ENCODE results near the gene SLC27A1.

DNA sequence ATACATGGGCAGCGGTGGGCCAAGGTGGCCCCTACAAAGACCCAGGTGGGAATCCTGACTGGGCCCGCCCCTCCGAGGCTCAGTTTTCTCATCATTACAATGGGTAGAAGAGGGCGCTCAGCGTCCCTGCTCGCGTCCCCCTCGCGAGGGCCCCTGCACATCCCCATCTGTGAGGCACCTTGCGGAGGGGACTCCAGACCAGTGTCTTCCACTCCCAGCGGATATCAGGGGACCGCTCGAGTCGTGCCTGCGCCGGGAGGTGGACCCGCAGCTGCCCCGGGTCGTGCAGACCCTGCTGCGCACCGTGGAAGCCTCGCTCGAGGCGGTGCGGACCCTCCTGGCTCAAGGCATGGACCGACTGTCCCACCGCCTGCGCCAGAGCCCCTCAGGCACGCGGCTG, 69.8 kb downstream of the SLC27A1 start:
- TF ChIP-seq POLR2A (IDR thresholded peaks at IDR 0.05) (no peak), EP300 (IDR thresholded peaks at IDR 0.05) (no peak)
- TF ChIP-seq, protein P1, sequence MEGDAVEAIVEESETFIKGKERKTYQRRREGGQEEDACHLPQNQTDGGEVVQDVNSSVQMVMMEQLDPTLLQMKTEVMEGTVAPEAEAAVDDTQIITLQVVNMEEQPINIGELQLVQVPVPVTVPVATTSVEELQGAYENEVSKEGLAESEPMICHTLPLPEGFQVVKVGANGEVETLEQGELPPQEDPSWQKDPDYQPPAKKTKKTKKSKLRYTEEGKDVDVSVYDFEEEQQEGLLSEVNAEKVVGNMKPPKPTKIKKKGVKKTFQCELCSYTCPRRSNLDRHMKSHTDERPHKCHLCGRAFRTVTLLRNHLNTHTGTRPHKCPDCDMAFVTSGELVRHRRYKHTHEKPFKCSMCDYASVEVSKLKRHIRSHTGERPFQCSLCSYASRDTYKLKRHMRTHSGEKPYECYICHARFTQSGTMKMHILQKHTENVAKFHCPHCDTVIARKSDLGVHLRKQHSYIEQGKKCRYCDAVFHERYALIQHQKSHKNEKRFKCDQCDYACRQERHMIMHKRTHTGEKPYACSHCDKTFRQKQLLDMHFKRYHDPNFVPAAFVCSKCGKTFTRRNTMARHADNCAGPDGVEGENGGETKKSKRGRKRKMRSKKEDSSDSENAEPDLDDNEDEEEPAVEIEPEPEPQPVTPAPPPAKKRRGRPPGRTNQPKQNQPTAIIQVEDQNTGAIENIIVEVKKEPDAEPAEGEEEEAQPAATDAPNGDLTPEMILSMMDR (IDR thresholded peaks at IDR 0.05): no peak

All from suprapubic skin (tissue), 3 donors.